Lung (tissue), 12 donors: ENCODE results near the gene GRM8. TPM values are rescaled to one million over a fixed set of nuclear protein-coding genes. Genes with fewer than 3 reads are reported as not detected.

Experiments used
- ATAC-seq: fragments of 200-7000 bp; cut with Tn5 transposase; one replicate; pipeline ENCODE4 v1.9.1; 2020; ENCODE audit warnings: moderate number of reproducible peaks; ENCODE audit not compliant: insufficient read depth, low FRiP score
- DNase-seq, 3 donors: peaks; one replicate each; pipeline ENCODE4 v3.0.0-alpha.2; 2013 to 2017
- H3K27ac ChIP-seq, 2 donors: one replicate each; pipeline ENCODE4 v1.5.1; 2013; ENCODE audit warnings: mild to moderate bottlenecking in 2 of 2, moderate library complexity in 2 of 2, control low read depth in 1 of 2, inconsistent platforms in 1 of 2, low read depth in 1 of 2, low read length in 1 of 2
- H3K27me3 ChIP-seq, 3 donors: one replicate each; pipeline ENCODE4 v1.5.1; 2013; ENCODE audit warnings: low read length in 2 of 3; ENCODE audit not compliant: control insufficient read depth in 3 of 3, insufficient read depth in 3 of 3
- H3K36me3 ChIP-seq, 4 donors: one replicate each; pipeline ENCODE4 v1.5.1; 2013; ENCODE audit warnings: low read length in 4 of 4, mild to moderate bottlenecking in 1 of 4, moderate library complexity in 1 of 4; ENCODE audit not compliant: control insufficient read depth in 4 of 4, insufficient read depth in 4 of 4
- H3K4me1 ChIP-seq, 5 donors: one replicate each; pipeline ENCODE4 v1.5.1; 2013; ENCODE audit warnings: low read length in 5 of 5, mild to moderate bottlenecking in 2 of 5, moderate library complexity in 1 of 5; ENCODE audit not compliant: control insufficient read depth in 5 of 5, insufficient read depth in 5 of 5
- H3K4me3 ChIP-seq: one replicate; pipeline ENCODE4 v1.5.1; 2013; ENCODE audit warnings: mild to moderate bottlenecking, control low read depth, moderate library complexity
- H3K9ac ChIP-seq, 2 donors: one replicate each; pipeline ENCODE4 v1.5.1; 2013; ENCODE audit warnings: low read length in 2 of 2, control low read depth in 1 of 2; ENCODE audit not compliant: insufficient read depth in 1 of 2
- H3K9me3 ChIP-seq, 4 donors: one replicate each; pipeline ENCODE4 v1.5.1; 2013; ENCODE audit warnings: low read length in 3 of 4, mild to moderate bottlenecking in 1 of 4, moderate library complexity in 1 of 4; ENCODE audit not compliant: control insufficient read depth in 4 of 4, insufficient read depth in 3 of 4
- WGBS, 2 donors: extraction: QIAGEN DNeasy Blood & Tissue Kit; methylation state at CpG; one replicate each; pipeline ENCODE4 v1.1.7; 2013; 5-methylcytosine and 5-hydroxymethylcytosine counted together
- polyA plus RNA-seq, 2 donors: library from polyadenylated mRNA; stranded (reverse); fragments of 200-250 nt; gene quantifications; one replicate each; pipeline ENCODE4 v1.2.1, GENCODE V29; 2013
- total RNA-seq, 2 donors: library from RNA; depleted of rRNA in 1 of 2; stranded (reverse); fragments of >200 nt in 1 of 2; gene quantifications; one replicate each; pipeline ENCODE4 v1.2.1, GENCODE V29; 2014 to 2021
- TF ChIP-seq, protein P1 (sequence below): IDR thresholded peaks from 2 replicates; pipeline ENCODE4 v1.5.1; 2012; ENCODE audit warnings: mild to moderate bottlenecking; ENCODE audit errors: control extremely low read depth, extremely low read depth
- donor health status: control.
- donor health status: control.
- donor health status: Bipolar disorder and iron deficiency.
- donor health status: healthy.
- donor health status: DM: yes; HTN: yes; CAD: no.

GRM8 gene
- total and polyA plus RNA-seq, 4 donors, result 0.01 to 0.83 (median 0.24) TPM; not detected in 1

DNA sequence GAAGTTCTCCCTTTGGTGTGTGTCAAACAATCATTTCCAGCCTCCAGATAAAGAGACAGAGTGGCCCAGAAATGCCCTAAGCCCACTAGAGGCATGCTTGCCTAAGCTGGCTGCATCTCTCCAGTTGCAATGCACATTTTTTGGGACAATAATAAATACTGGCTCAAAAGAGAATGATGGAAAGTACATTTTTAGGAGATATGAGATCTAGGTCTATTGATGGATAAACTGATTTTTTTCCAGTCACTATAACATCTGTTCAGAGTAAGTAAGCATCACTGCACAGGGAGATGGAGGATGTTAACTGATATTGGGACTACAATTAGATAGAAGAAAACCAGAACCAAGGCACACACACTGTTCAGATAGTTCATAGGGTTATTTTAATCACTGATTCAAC lies 553.0 kb downstream of the GRM8 start:
- no peak for DNase-seq
- TF ChIP-seq, protein P1, sequence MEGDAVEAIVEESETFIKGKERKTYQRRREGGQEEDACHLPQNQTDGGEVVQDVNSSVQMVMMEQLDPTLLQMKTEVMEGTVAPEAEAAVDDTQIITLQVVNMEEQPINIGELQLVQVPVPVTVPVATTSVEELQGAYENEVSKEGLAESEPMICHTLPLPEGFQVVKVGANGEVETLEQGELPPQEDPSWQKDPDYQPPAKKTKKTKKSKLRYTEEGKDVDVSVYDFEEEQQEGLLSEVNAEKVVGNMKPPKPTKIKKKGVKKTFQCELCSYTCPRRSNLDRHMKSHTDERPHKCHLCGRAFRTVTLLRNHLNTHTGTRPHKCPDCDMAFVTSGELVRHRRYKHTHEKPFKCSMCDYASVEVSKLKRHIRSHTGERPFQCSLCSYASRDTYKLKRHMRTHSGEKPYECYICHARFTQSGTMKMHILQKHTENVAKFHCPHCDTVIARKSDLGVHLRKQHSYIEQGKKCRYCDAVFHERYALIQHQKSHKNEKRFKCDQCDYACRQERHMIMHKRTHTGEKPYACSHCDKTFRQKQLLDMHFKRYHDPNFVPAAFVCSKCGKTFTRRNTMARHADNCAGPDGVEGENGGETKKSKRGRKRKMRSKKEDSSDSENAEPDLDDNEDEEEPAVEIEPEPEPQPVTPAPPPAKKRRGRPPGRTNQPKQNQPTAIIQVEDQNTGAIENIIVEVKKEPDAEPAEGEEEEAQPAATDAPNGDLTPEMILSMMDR, result no peak
- no peaks in the 10 kb centered on the region for H3K4me1 ChIP-seq
- H3K4me3 ChIP-seq, result no peak overlapping the region
- no peaks in the 10 kb centered on the region for H3K27me3 ChIP-seq
- ATAC-seq, result no peak
- H3K9me3 ChIP-seq, result no peaks in the 10 kb centered on the region
- H3K9ac ChIP-seq, result no peak overlapping the region
- no peak overlapping the region for H3K27ac ChIP-seq
- H3K36me3 ChIP-seq, result no peaks in the 10 kb centered on the region

DNA sequence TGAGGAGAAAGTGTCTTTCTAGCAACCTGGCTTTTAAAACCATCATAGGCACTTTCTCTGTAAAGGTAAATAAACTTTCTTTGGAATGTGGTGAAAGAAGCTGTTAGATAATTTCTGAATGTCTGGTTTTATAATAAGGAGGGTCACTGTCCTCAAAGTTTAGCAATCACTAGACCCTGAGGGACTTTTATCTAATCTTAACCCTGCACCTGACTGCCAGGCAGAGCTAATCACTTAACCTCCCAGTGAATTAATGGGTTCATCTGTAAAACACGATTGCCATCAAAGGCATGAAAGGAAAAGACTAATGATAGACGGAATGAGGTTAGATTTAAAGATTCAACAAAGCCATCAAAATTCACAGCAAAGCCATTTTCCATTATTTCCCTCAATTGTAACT lies 553.8 kb downstream of the GRM8 start:
- no peaks in the 10 kb centered on the region for H3K9me3 ChIP-seq
- WGBS, 2 donors, result 51 to 77% methylated on average over 2 of the region's 2 CpGs

DNA sequence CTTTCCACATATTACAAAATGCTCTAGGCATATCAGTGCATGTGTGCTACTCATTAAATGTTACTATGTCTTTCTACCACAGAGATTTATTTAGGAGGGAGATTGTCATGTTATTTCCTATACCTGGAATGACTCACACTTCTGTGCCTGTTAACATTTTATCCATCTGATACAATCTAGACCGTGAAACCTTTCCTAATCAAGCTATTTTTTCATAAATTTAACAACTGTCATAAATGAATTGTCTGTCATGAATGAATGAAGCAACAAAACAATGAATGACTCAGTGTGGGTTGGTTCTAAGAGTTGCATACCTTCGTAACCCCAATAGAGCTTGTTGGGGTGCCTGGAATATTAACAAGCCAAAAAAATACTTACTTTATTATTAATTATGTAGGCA lies 554.3 kb downstream of the GRM8 start:
- ATAC-seq, result no peak

More for the DNA sequence above, 553.8 kb downstream of the GRM8 start:
- no peak overlapping the region for H3K9ac ChIP-seq
- DNase-seq (no peak), ATAC-seq (no peak)
- H3K4me3 ChIP-seq, result no peak overlapping the region
- H3K27ac ChIP-seq, result no peak overlapping the region
- TF ChIP-seq, protein P1, result no peak
- no peaks in the 10 kb centered on the region for H3K4me1 ChIP-seq
- H3K27me3 ChIP-seq, result no peaks in the 10 kb centered on the region
- no peaks in the 10 kb centered on the region for H3K36me3 ChIP-seq

More for the DNA sequence above, 554.3 kb downstream of the GRM8 start:
- no peaks in the 10 kb centered on the region for H3K36me3 ChIP-seq
- H3K4me1 ChIP-seq, result no peaks in the 10 kb centered on the region
- H3K27me3 ChIP-seq, result no peaks in the 10 kb centered on the region
- TF ChIP-seq, protein P1, result no peak
- no peak overlapping the region for H3K9ac ChIP-seq
- no peak overlapping the region for H3K4me3 ChIP-seq
- no peak for DNase-seq
- H3K9me3 ChIP-seq, result no peaks in the 10 kb centered on the region
- no peak overlapping the region for H3K27ac ChIP-seq
- WGBS, 2 donors, result 57 to 72% methylated on average over 2 of the region's 2 CpGs
